Psoas muscle (tissue), 8 donors: ENCODE data around the gene CATSPER1. TPM values are rescaled to one million over a fixed set of nuclear protein-coding genes. Genes with fewer than 3 reads are reported as not detected.
A peak's percentile ranks its signal among the peaks of the same experiment; 100 is the strongest.

ENCODE experiments used
- ATAC-seq, 4 donors: fragments of 200-7000 bp; cut with Tn5 transposase; one replicate each; pipeline ENCODE4 v1.9.1; 2020; ENCODE audit warnings: moderate library complexity in 3 of 4, mild to moderate bottlenecking in 2 of 4
- DNase-seq, 2 donors: peaks; one replicate each; pipeline ENCODE4 v3.0.0-alpha.2; 2020
- H3K27ac ChIP-seq: fragments of 200-600 bp; one replicate; pipeline ENCODE4 v1.8.0; 2022
- H3K27me3 ChIP-seq, 3 donors: fragments of 200-600 bp in 1 of 3; one replicate each; pipeline versions ENCODE4 v1.6.1 to v1.8.0; 2013 to 2022; ENCODE audit warnings: low read length in 2 of 3, mild to moderate bottlenecking in 2 of 3, moderate library complexity in 1 of 3; ENCODE audit not compliant: insufficient read depth in 3 of 3
- H3K36me3 ChIP-seq, 2 donors: fragments of 200-600 bp in 1 of 2; one replicate each; pipeline versions ENCODE4 v1.6.1 to v1.8.0; 2013 to 2022; ENCODE audit warnings: low read depth in 1 of 2, mild to moderate bottlenecking in 1 of 2, moderate library complexity in 1 of 2; ENCODE audit not compliant: insufficient read depth in 1 of 2
- H3K4me1 ChIP-seq: fragments of 200-600 bp; one replicate; pipeline ENCODE4 v1.8.0; 2022
- H3K4me3 ChIP-seq: fragments of 200-600 bp; one replicate; pipeline ENCODE4 v1.8.0; 2022; ENCODE audit warnings: mild to moderate bottlenecking
- H3K9me3 ChIP-seq: fragments of 200-600 bp; one replicate; pipeline ENCODE4 v1.8.0; 2022
- CTCF ChIP-seq: fragments of 200-600 bp; IDR thresholded peaks from one replicate; pipeline ENCODE4 v1.8.0; 2022; ENCODE audit warnings: antibody characterized with exemption
- WGBS, 3 donors: extraction: QIAGEN DNeasy Blood & Tissue Kit; methylation state at CpG; one replicate each; pipeline versions ENCODE4 v1.1.6 to v1.1.7; 2013; 5-methylcytosine and 5-hydroxymethylcytosine counted together
- intact Hi-C, 2 donors: fragments of 100-400 bp; cut with DNase I; formaldehyde crosslinking; loops; one replicate each; pipeline versions ENCODE4 v1.11.0 to v1.14.2; 2022
- polyA plus RNA-seq, 3 donors: library from polyadenylated mRNA; stranded (reverse); fragments of 200-250 nt; gene quantifications; one replicate each; pipeline ENCODE4 v1.2.3, GENCODE V29; 2013
- total RNA-seq, 4 donors: library from RNA; stranded (reverse); fragmentation: NEBNext Ultra II Directional in 2 of 4; extraction: Animal tissue kit (Norgen Biotek cat#: 25700) in 2 of 4; gene quantifications; one replicate each; pipeline versions ENCODE4 v1.2.1 to v1.2.4, GENCODE V29; 2021 to 2023
- donor health status: healthy with polysubstance abuse.
- donor health status: DM: no; HTN: no; CAD: no; lungs with moderate emphysema.
- donor health status: Bipolar disorder and iron deficiency.
- donor health status: healthy.
- donor health status: DM: yes; HTN: yes; CAD: no.
- donor health status: DM: no; HTN: no; CAD: no.
- donor health status: DM: no; HTN: no; CAD: no.
- donor health status: DM: yes; HTN: yes; CAD: no.

CATSPER1 gene
- total and polyA plus RNA-seq, 7 donors = 0.01 to 0.55 TPM; not detected in 5

DNA sequence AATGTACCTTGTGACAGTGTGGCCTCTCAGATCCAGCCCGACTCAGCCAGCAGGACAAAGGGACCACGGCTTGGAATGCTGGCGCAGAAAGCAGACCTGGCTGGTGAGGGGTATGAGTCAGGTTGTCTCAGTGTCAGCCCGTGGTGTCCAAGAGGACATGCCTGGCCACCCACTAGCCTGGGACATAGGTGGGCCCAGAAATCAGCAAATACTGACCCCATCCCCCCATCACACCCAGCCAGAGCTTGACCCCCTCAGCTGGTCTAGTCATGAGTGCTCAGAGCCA is 19.4 kb downstream of the CATSPER1 start:
- Histone ChIP-seq H3K27ac (peak overlapping the region; percentile 46), H3K4me3 (no peak overlapping the region), H3K9me3 (no peaks in the 10 kb centered on the region), H3K27me3 (no peaks in the 10 kb centered on the region), H3K36me3 (peaks cover 0 to 32% of the 10 kb centered on the region in 2 donors), H3K4me1 (peaks cover 21% of the 10 kb centered on the region)
- ATAC-seq = no peak
- no peak for TF ChIP-seq CTCF
- intact Hi-C loops = no loop called here
- 53 to 68% (median 58%) methylated on average over 4 of the region's 4 CpGs for WGBS, 3 donors
- no peak for DNase-seq

DNA sequence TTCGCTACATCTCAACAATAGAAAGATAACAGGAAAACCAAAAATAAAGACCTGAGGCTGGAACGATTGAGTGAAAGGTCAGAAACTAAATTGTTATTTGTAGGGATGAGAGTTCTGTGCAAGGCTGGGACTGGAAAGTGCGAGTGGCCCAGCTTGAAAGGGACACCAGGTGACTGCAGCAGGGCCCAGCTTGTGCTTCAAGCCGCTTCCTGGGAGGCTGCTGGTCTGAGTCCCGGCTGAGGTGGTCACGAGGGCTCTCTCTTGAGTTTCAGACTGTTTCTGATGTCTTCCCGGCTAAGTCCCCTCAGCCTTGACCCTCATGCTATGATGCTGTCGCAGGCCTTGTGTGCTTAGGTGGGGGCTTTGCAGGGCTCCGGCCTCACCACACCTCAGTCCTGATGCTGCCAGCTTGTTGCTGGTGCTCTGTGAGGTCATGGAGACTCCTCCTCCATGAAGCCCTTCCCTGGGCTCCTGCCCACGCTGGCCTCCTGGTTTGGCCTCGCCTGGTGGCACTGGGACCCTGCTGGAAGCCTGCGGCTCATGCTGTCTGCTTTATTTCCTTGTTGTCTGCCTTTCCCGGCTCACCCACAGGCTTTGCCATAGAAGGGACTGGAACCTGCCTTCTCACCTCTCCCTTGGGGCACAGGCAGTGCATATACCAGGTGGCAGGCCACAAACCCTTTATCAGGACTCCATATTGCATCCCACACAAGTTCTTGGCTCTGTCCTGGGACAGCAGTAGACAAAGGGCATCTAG is 20.0 kb downstream of the CATSPER1 start:
- no peak for DNase-seq
- intact Hi-C loops = no loop called here
- Histone ChIP-seq H3K36me3 (peaks cover 0 to 32% of the 10 kb centered on the region in 2 donors), H3K4me1 (peaks cover 21% of the 10 kb centered on the region), H3K27me3 (no peaks in the 10 kb centered on the region), H3K4me3 (no peak overlapping the region), H3K27ac (peak overlapping the region; percentile 46), H3K9me3 (no peaks in the 10 kb centered on the region)
- 84 to 86% (median 86%) methylated on average over 12 to 13 of the region's 13 CpGs for WGBS, 3 donors
- no peak for ATAC-seq
- no peak for TF ChIP-seq CTCF

DNA sequence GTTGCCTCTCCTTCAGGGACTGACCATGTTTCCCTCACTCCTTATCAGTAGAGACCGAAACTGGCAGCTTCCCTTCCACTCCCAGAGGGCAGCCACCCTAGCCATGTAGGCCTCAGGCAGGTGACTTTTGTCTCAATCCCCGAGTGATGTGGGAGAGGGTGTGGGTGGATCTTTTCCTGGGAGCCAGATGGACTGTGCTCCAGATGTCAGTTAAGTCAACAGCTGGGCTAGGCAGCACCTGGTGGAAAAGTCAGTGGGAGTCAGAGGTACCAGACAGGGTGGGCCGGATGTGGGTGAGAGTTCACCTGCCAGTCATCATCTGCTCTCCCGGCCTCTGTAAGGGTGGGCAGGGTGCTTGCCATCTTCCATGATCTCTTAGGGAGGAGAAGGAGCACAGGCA is 22.1 kb downstream of the CATSPER1 start:
- Histone ChIP-seq H3K9me3 (no peaks in the 10 kb centered on the region), H3K4me3 (peak overlapping the region; percentile 8), H3K27me3 (no peaks in the 10 kb centered on the region), H3K27ac (peak overlapping the region; percentile 96), H3K4me1 (peaks cover 34% of the 10 kb centered on the region), H3K36me3 (peaks cover 0 to 45% of the 10 kb centered on the region in 2 donors)
- intact Hi-C loops = loop anchor here in 1 of 2 donors (5.0 kb wide), 1 partner anchor 42 kb away; the partner anchor contains the start of gene SART1
- no peak for ATAC-seq
- 78 to 92% (median 83%) methylated on average over 4 of the region's 4 CpGs for WGBS, 3 donors
- TF ChIP-seq CTCF = no peak
- DNase-seq = no peak

GRCh38 chr11:66003291-66003690 is 23.0 kb downstream of the CATSPER1 start:
- no peak for TF ChIP-seq CTCF
- H3K36me3 ChIP-seq = peaks cover 0 to 54% of the 10 kb centered on the region in 2 donors
- ATAC-seq = no peak
- peak overlapping the region; percentile 74 for H3K4me3 ChIP-seq
- H3K4me1 ChIP-seq = peaks cover 34% of the 10 kb centered on the region
- WGBS, 3 donors = 49 to 70% (median 51%) methylated on average over 6 of the region's 6 CpGs
- no peaks in the 10 kb centered on the region for H3K9me3 ChIP-seq
- intact Hi-C loops = loop anchor here in 1 of 2 donors (5.0 kb wide), 1 partner anchor 41 kb away; the partner anchor contains the start of gene SART1
- peak overlapping the region; percentile 96 for H3K27ac ChIP-seq
- DNase-seq = no peak
- H3K27me3 ChIP-seq = no peaks in the 10 kb centered on the region
